ENCODE measurements around the gene KIF13A. TPM values are rescaled to one million over a fixed set of nuclear protein-coding genes. Genes with fewer than 3 reads are reported as not detected.

The KIF13A gene
- total and polyA plus RNA-seq, 10 of the 15 experiments (the other 5 are each of a cell fraction or from before 2014, with no cell fraction given) = 0.02 to 0.26 (median 0.13) TPM; not detected in 2

GRCh38 chr6:17758119-17758518, 229.3 kb downstream of the KIF13A start (continued):
- TF ChIP-seq NKRF (conservative IDR thresholded peaks at IDR 0.05) = no peak
- TF ChIP-seq ZBTB33 (IDR thresholded peaks at IDR 0.05) = no peak
- TF ChIP-seq SKIL (IDR thresholded peaks at IDR 0.05; ENCODE audit: low read depth, poor library complexity, severe bottlenecking) = no peak
- TF ChIP-seq EP300 (IDR thresholded peaks at IDR 0.05; ENCODE audit: borderline replicate concordance in 1 of 2, control insufficient read depth in 1 of 2, low read depth in 2 of 2, low read length in 2 of 2) = no peak
- no peak for TF ChIP-seq POLR2AphosphoS2 (IDR thresholded peaks at IDR 0.05; ENCODE audit: low read depth, low read length)
- no peak for TF ChIP-seq REST (IDR thresholded peaks at IDR 0.05; ENCODE audit: low read depth, low read length)
- TF ChIP-seq IRF4 (IDR thresholded peaks at IDR 0.05; ENCODE audit: low read depth, low read length) = no peak
- no peak for TF ChIP-seq TCF3 (IDR thresholded peaks at IDR 0.05; ENCODE audit: borderline replicate concordance, insufficient read depth, low read depth, low read length)
- no peak for TF ChIP-seq NFIC (IDR thresholded peaks at IDR 0.05; ENCODE audit: low read depth, low read length)
- no peak for TF ChIP-seq IRF5 (IDR thresholded peaks at IDR 0.05; ENCODE audit: borderline replicate concordance)
- TF ChIP-seq FOXM1 (IDR thresholded peaks at IDR 0.05; ENCODE audit: low read depth, low read length) = no peak

Measured in GM12878 (cell line).